Activated T-helper 1 cell treated with anti-CD3 and anti-CD28 coated beads, Interleukin-2, amount 50 U/mL, for 16 hours (primary cell): ENCODE results near the gene ARID4A.
"Not testable (repeated sequence)": the region's sequence is repeated elsewhere in the genome, so short reads cannot be mapped to it uniquely, and the experiment has no call there.

Source experiments
- DNase-seq, 2 donors: peaks; one replicate each; pipeline ENCODE4 v3.0.0-alpha.2; 2020; ENCODE audit warnings: low read depth in 1 of 2, low spot score in 1 of 2

ARID4A gene

GRCh38 chr14:58294201-58294600, 4.2 kb upstream of the ARID4A start:
- no peak for DNase-seq

GRCh38 chr14:58296726-58297125, 1.6 kb upstream of the ARID4A start:
- no peak for DNase-seq

GRCh38 chr14:58297412-58297761, 968 bp upstream of the ARID4A start:
- no peak for DNase-seq

- DNase-seq: peak; percentile 96 to 97
Observed at GRCh38 chr14:58297762-58298476, 436 bp upstream of the ARID4A start.

- no peak for DNase-seq
Observed at GRCh38 chr14:58299401-58300330, 1.3 kb downstream of the ARID4A start.

GRCh38 chr14:58301416-58301815, 3.1 kb downstream of the ARID4A start:
- no peak for DNase-seq

- DNase-seq: no peak
Observed at GRCh38 chr14:58305730-58306129, 7.4 kb downstream of the ARID4A start.

- no peak for DNase-seq
Observed at GRCh38 chr14:58307597-58308316, 9.4 kb downstream of the ARID4A start.

GRCh38 chr14:58309086-58309485, 10.7 kb downstream of the ARID4A start:
- DNase-seq: no peak

GRCh38 chr14:58313699-58314098, 15.3 kb downstream of the ARID4A start:
- DNase-seq: no peak

GRCh38 chr14:58315606-58316005, 17.3 kb downstream of the ARID4A start:
- DNase-seq: no peak

GRCh38 chr14:58327019-58327418, 28.7 kb downstream of the ARID4A start:
- no peak for DNase-seq

GRCh38 chr14:58331111-58331510, 32.8 kb downstream of the ARID4A start:
- DNase-seq: peak; percentile 71 to 73

- no peak for DNase-seq
Observed at GRCh38 chr14:58332561-58332960, 34.2 kb downstream of the ARID4A start.

- DNase-seq: not testable (repeated sequence)
Observed at GRCh38 chr14:58339666-58340065, 41.3 kb downstream of the ARID4A start.

- no peak for DNase-seq
Observed at GRCh38 chr14:58341152-58341748, 42.9 kb downstream of the ARID4A start.

- not testable (repeated sequence) for DNase-seq
Observed at GRCh38 chr14:58343535-58343934, 45.2 kb downstream of the ARID4A start.

GRCh38 chr14:58353516-58354299, 55.4 kb downstream of the ARID4A start:
- DNase-seq: no peak

- no peak for DNase-seq
Observed at GRCh38 chr14:58354808-58355207, 56.5 kb downstream of the ARID4A start.

GRCh38 chr14:58356268-58356667, 57.9 kb downstream of the ARID4A start:
- no peak for DNase-seq
